ENCODE results near the gene SLC39A9.
"Not testable (repeated sequence)": the region's sequence is repeated elsewhere in the genome, so short reads cannot be mapped to it uniquely, and the experiment has no call there.

SLC39A9 gene

DNA sequence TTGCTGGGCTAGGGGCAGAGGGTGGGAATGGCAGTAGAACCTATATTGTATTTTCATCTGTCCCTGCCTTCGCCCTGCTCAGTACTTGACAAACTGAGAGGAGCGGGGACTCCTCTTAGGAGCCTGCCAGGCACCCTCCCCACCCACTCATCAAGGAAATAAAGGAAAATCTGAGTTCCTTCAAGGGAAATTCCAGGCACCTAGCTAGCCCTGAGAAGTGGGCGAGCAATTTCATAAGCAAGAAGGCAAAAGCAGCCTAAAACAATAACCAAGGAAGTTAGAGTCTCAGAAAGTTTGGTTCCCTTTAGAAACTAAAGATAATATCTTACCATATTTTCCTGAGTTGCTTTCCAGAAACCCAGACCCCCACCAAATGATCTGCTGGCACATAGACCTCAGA lies 75.5 kb downstream of the SLC39A9 start:
- no peak for DNase-seq (ENCODE audit: extremely low read depth in 1 of 2, low read depth in 1 of 2)

DNA sequence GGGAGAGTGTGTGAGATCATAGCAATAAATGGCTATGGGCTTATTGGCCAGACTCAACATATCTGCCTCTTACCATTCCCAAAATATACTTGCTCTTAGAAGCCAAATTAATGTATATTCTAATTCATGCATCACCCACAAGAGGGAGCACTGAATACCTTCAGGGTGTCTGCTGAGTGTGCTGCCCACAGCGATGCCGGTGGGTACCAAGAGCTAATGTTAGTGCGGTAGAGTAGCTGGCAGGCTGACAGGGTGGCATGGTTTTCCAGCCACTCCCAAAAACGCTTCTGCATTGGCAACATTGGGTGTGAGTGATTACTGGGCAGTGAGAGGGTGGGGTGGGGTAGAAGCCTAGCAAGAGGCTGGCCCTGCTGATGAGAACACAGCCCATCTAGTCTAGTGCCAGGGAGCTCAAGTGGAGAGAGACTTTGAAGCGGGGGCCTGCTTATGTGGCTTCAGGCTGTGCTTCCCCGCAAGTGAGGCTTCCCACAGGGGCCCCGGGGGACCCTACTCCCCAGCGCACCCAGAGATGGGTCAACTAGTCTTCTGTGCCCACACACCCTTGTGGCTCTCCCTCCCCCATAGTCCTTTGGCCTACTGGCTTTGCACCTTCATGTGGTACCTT lies 76.8 kb downstream of the SLC39A9 start:
- DNase-seq (ENCODE audit: extremely low read depth in 1 of 2, low read depth in 1 of 2), result no peak

- DNase-seq (ENCODE audit: extremely low read depth in 1 of 2, low read depth in 1 of 2), result not testable (repeated sequence)
These were observed 78.4 kb downstream of the SLC39A9 start for GRCh38 chr14:69476824-69477450.

- not testable (repeated sequence) for DNase-seq (ENCODE audit: extremely low read depth in 1 of 2, low read depth in 1 of 2)
These were observed 79.6 kb downstream of the SLC39A9 start for GRCh38 chr14:69478055-69478454.

- no peak for DNase-seq (ENCODE audit: extremely low read depth in 1 of 2, low read depth in 1 of 2)
These were observed 81.2 kb downstream of the SLC39A9 start for GRCh38 chr14:69479696-69480095.

DNA sequence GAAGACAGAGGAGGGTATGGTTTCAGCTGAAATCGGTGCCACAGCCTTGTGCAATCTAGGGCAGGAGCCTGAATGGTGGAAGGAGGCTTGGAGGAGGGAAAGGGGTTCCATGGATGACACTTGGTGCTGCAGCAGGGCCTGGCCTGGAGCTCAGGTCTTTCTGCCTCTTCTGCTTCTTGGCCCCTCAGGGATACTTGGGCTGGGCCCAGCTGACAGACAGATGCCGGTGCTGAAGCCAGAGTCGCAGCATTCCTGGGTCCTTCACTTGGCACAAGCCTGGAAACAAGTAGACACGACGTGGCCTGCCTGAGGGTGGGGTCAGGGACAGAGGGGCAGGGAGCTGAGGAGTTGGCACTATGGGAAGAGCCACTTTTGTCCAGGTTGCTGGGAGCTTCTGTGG lies 81.6 kb downstream of the SLC39A9 start:
- no peak for DNase-seq (ENCODE audit: extremely low read depth in 1 of 2, low read depth in 1 of 2)

DNA sequence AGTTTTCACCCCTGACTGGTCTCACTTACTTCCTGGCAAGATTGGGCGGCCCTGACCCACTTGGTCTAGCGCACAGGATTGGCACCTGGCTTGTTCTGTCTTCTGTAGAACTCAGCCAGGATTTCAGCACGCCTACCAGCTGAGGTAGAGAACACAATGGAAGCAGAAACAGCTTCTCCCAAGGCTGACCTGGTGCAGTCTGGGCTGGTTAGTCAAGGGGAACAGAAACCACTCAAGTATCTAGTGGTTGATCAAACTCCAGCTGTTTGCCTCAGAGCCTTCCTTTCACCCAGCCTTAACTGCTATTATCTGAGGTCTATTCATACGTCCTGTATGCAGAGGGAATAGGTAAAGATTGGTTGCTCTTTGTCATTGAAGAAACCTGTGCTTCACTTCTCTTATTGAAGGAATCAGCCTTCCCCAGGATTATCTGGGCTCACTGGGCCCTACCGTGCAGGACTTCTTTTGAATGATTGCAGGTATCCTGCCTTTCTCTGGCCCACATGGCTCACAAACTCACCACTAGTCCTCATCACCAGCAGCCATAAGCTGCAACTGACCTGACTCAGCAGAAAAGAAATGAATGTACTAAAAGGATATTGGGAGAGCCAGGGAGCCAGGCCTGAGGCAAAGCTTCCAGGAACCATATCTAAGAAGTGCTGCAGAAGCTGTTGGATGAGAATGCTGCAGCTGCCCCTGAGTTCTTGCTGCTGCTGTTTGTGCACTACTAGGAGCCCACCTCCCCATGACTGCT lies 83.5 kb downstream of the SLC39A9 start:
- DNase-seq (ENCODE audit: extremely low read depth in 1 of 2, low read depth in 1 of 2), result no peak

- DNase-seq (ENCODE audit: extremely low read depth in 1 of 2, low read depth in 1 of 2), result no peak
These were observed 85.4 kb downstream of the SLC39A9 start for GRCh38 chr14:69483765-69484443.

- DNase-seq (ENCODE audit: extremely low read depth in 1 of 2, low read depth in 1 of 2), result no peak
These were observed 86.2 kb downstream of the SLC39A9 start, which contains the start of gene PLEKHD1 for GRCh38 chr14:69484444-69485314. Gene PLEKHD1 (plus strand): TSS chr14:69484728. CDS start chr14:69484966, 238 bp downstream.

DNA sequence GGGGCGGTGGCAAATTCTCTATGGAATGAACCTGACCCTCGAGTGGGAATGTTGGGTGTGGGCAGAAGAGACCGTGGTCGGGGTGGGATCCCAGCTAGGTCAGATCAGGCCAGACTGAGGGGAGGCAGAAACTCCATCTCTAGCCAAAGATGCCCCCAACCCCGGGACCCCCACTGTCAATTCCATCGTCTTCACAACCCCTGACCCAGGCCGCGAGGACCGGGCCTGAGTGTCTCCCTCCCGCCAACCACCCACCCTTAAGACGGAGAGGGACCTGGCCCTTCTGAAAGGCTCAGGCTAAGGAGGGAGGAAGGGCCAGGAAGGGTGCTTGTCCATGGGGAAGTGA lies 86.8 kb downstream of the SLC39A9 start:
- DNase-seq (ENCODE audit: extremely low read depth in 1 of 2, low read depth in 1 of 2), result no peak

DNA sequence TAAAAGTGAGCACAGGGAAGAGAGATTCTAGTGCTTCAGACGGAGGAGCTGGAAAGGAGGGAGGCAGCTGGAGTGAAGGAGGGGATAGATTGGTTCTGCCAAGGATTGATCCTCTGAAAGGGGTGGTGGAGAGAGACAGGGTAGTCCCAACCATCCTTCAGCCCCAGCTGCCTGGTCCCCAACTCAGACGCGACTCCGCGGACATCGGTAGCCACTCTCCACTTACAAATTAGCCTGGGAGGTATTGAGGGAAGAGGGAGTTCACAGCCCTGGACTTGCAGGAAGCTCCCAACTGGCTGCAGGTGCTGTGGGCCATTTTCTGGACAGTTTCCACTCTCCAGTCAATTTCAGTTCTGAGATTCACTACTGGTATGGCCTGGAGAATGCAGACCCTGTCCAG lies 87.2 kb downstream of the SLC39A9 start:
- no peak for DNase-seq (ENCODE audit: extremely low read depth in 1 of 2, low read depth in 1 of 2)

GRCh38 chr14:69487226-69487625 lies 88.7 kb downstream of the SLC39A9 start:
- no peak for DNase-seq (ENCODE audit: extremely low read depth in 1 of 2, low read depth in 1 of 2)

- DNase-seq (ENCODE audit: extremely low read depth in 1 of 2, low read depth in 1 of 2), result no peak
These were observed 89.3 kb downstream of the SLC39A9 start for GRCh38 chr14:69487771-69488170.

DNA sequence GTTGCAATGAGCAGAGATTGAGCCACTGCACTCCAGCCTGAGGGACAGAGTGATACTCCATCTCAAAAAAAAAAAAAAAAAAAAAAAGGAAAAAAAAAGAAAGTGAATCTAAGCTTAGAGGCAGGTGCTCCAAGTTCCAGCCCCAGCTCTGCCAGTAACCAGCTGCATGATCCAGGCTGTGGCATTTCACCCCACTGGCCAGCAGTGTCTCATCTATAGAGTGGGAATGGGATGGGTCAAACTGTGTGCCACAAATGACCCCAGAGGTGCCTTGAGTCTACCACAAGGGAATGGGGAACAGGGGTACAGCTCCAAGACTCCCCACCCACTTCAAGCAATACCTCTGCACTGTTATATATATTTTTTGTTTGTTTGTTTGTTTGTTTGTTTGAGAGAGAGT lies 91.0 kb downstream of the SLC39A9 start:
- DNase-seq (ENCODE audit: extremely low read depth in 1 of 2, low read depth in 1 of 2), result no peak

DNA sequence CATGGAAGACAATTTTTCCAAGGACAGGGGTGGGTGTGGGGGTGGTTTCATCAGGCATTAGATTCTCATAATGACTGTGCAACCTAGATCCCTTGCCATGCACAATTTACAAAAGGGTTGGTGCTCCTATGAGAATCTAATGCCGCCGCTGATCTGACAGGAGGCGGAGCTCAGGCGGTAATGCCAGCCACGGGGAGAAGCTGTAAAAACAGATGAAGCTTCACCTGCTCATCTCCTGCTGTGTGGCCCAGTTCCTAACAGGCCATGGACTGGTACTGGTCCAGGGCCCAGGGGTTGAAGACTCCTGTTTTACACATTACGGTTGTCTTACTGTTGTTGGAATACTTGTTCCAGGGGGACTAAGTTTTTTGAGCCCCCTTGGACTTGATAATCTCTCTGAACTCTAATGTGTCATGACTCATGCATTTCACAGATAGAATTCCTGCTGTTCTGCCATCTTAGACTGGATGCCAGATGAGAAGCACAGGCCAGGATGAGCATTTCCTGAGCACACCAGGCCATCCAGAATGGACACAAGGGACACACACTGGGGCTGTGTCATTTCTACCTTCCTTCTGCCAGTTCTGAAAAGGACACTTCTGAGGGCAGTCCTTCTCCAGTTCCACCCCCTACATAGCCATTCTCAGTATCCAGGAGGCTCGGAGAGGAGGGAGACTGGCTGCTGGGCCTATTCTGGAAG lies 91.9 kb downstream of the SLC39A9 start:
- no peak for DNase-seq (ENCODE audit: extremely low read depth in 1 of 2, low read depth in 1 of 2)

DNA sequence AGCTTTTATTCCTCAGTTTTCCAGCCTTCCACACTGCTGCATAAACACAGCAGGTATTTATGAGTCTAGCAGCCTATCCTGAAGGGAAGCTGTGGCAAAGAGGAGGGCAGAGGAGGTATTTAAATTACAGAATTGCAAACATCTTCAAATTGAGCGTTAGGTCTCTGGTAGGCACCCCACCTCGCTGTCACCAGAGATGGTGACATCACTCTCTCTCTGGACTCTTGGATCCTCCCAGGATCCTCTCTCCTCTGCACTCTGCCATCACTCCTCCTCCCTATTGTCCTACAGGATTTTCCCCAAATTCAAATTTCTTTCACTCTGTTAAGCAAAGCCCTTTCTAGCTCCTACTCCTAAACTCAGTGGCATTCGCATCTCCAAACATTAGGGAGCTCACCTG lies 92.7 kb downstream of the SLC39A9 start:
- no peak for DNase-seq (ENCODE audit: extremely low read depth in 1 of 2, low read depth in 1 of 2)

DNA sequence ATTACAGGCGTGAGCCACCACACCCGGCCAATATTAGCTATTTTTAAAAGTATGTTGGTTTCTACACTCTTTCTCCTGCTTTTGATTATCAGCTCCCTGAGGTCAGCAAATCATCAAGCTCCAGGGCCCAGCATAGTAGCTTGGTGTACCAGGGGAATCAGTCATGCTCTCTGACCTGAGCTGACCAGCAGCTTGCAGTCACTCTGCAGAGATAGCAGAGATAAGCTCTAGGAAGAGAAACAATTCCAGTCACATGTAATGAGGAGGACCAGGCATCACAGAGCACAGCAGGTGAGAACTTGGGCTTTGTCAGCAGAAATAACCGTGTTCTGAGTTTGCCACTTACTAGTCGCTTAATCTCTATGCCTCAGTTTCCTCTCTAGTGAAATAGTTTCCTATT lies 94.5 kb downstream of the SLC39A9 start:
- DNase-seq (ENCODE audit: extremely low read depth in 1 of 2, low read depth in 1 of 2), result no peak

DNA sequence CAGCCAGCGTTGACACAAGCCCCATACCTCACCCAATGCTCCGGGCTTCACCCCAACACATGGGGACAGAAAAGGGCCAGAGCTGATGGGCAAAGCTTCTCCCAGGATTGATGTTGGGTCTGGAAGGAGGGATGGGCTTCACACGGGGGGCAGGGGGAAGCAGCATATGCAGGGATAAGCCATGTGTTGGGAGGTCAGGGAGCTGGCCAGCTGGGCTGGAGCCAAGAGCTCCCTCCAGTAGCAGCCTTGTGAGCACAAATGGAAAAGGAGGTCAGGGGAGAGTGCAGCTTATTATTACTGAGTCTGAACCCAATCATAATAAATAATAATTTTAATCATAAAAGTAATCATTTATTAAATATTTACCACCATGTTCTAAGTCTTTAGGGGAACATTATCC lies 95.3 kb downstream of the SLC39A9 start:
- no peak for DNase-seq (ENCODE audit: extremely low read depth in 1 of 2, low read depth in 1 of 2)

DNA sequence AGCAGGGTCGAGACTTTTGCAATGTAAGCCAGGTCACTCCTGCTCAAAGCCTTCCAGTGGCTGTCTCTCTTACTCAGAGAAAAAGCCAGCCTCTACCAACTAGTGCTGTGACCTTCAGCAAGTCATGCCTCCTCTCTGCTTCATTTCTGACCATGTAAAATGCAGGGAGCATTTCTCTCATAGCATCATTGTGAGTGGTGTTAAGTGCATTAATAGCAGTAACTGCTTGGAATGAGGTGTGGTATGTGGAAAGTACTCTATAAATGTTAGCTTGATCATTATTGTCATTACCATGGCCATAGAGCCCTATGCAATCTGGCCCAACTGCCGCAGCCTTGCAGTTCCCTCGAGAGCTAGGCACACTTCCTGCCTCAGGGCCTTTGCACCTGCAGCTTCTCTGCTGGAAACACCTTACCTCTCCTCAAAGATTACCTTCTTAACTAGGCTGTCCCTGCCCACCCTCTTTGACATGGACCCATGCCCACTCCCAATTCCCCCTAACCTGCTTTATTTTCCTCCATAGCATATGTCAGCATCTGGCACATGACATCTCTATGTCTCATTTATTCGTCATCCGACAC lies 96.9 kb downstream of the SLC39A9 start:
- no peak for DNase-seq (ENCODE audit: extremely low read depth in 1 of 2, low read depth in 1 of 2)

GRCh38 chr14:69497866-69498265 lies 99.4 kb downstream of the SLC39A9 start:
- DNase-seq (ENCODE audit: extremely low read depth in 1 of 2, low read depth in 1 of 2), result not testable (repeated sequence)
